CD14-positive monocyte (primary cell): ENCODE results near the gene CAMK1D. TPM values are rescaled to one million over a fixed set of nuclear protein-coding genes. Genes with fewer than 3 reads are reported as not detected.
A peak's percentile ranks its signal among the peaks of the same experiment; 100 is the strongest.

Source experiments
- DNase-seq, 3 donors: peaks; one replicate each; pipeline ENCODE4 v3.0.0-alpha.2; 2011 to 2022
- H2AFZ ChIP-seq: 2 replicates; pipeline ENCODE4 v1.6.0; 2012; ENCODE audit warnings: mild to moderate bottlenecking, low read depth, low read length, inconsistent platforms; ENCODE audit not compliant: insufficient read depth, poor library complexity, severe bottlenecking
- H3K27ac ChIP-seq, 2 donors: 1 replicate in 1 of 2; 2 replicates in 1 of 2; pipeline ENCODE4 v1.5.1; 2012 to 2013; ENCODE audit warnings: low read length in 2 of 2, control low read depth in 1 of 2, inconsistent platforms in 1 of 2, low read depth in 1 of 2, mild to moderate bottlenecking in 1 of 2
- H3K27me3 ChIP-seq, 2 donors: one replicate each; pipeline versions ENCODE4 v1.6.0 to v1.6.1; 2011 to 2013; ENCODE audit warnings: low read length in 2 of 2; ENCODE audit not compliant: control insufficient read depth in 2 of 2, insufficient read depth in 2 of 2
- H3K36me3 ChIP-seq, 2 donors: replicated peaks in 1 of 2; 1 replicate in 1 of 2; 2 replicates in 1 of 2; pipeline versions ENCODE4 v1.5.1 to v1.6.1; 2012 to 2013; ENCODE audit warnings: low read length in 2 of 2, control low read depth in 1 of 2, inconsistent platforms in 1 of 2, mild to moderate bottlenecking in 1 of 2; ENCODE audit not compliant: insufficient read depth in 2 of 2, control insufficient read depth in 1 of 2
- H3K4me1 ChIP-seq, 2 donors: 1 replicate in 1 of 2; 2 replicates in 1 of 2; pipeline versions ENCODE4 v1.5.1 to v1.6.1; 2012 to 2013; ENCODE audit warnings: low read length in 2 of 2, control low read depth in 1 of 2, inconsistent platforms in 1 of 2, mild to moderate bottlenecking in 1 of 2, moderate library complexity in 1 of 2; ENCODE audit not compliant: insufficient read depth in 2 of 2, control insufficient read depth in 1 of 2
- H3K4me2 ChIP-seq: replicated peaks from 2 replicates; pipeline ENCODE3; 2012; ENCODE audit warnings: low read length, moderate library complexity, mild to moderate bottlenecking; ENCODE audit not compliant: poor library complexity, severe bottlenecking; ENCODE audit errors: extremely low read depth
- H3K4me3 ChIP-seq, 3 experiments: fragments of 200-600 bp in 1 of 3; sonication (generic) in 1 of 3; replicated peaks in 1 of 3; 1 replicate in 2 of 3; 2 replicates in 1 of 3; pipeline ENCODE4 v1.5.1; 2011 to 2013; ENCODE audit warnings: low read length in 3 of 3, mild to moderate bottlenecking in 3 of 3, control low read depth in 2 of 3, low read depth in 2 of 3, inconsistent platforms in 1 of 3, moderate library complexity in 1 of 3
- H3K79me2 ChIP-seq: 2 replicates; pipeline ENCODE4 v1.6.0; 2012; ENCODE audit warnings: mild to moderate bottlenecking, control low read depth, inconsistent platforms, low read length, moderate library complexity; ENCODE audit not compliant: insufficient read depth
- H3K9ac ChIP-seq: 2 replicates; pipeline ENCODE4 v1.6.0; 2017; ENCODE audit warnings: low read length, mild to moderate bottlenecking; ENCODE audit not compliant: insufficient read depth, poor library complexity, severe bottlenecking
- H3K9me3 ChIP-seq, 2 donors: replicated peaks in 1 of 2; 1 replicate in 1 of 2; 2 replicates in 1 of 2; pipeline versions ENCODE4 v1.5.1 to v1.6.1; 2012 to 2013; ENCODE audit warnings: low read length in 2 of 2, control low read depth in 1 of 2; ENCODE audit not compliant: control insufficient read depth in 1 of 2, insufficient read depth in 1 of 2
- H4K20me1 ChIP-seq: 2 replicates; pipeline ENCODE4 v1.6.0; 2012; ENCODE audit warnings: mild to moderate bottlenecking, low read length, control low read depth, moderate library complexity; ENCODE audit not compliant: insufficient read depth
- H3K27ac Mint-ChIP-seq, 7 donors: one replicate each; pipeline ENCODE4 v1.8.0; 2020; ENCODE audit warnings: mild to moderate bottlenecking in 7 of 7, mixed read lengths in 7 of 7, moderate library complexity in 6 of 7, inconsistent platforms in 2 of 7
- H3K27me3 Mint-ChIP-seq, 3 donors: one replicate each; pipeline ENCODE4 v1.8.0; 2021 to 2022; ENCODE audit warnings: low read depth in 3 of 3, mild to moderate bottlenecking in 3 of 3, mixed read lengths in 3 of 3, moderate library complexity in 3 of 3, inconsistent platforms in 1 of 3
- H3K36me3 Mint-ChIP-seq, 2 donors: one replicate each; pipeline ENCODE4 v1.8.0; 2020; ENCODE audit warnings: mixed read lengths in 2 of 2, inconsistent platforms in 1 of 2, mild to moderate bottlenecking in 1 of 2
- H3K4me1 Mint-ChIP-seq: one replicate; pipeline ENCODE4 v1.8.0; 2020; ENCODE audit warnings: mild to moderate bottlenecking, mixed read lengths
- H3K4me3 Mint-ChIP-seq, 2 donors: one replicate each; pipeline ENCODE4 v1.8.0; 2020; ENCODE audit warnings: mild to moderate bottlenecking in 2 of 2, mixed read lengths in 2 of 2, moderate library complexity in 1 of 2
- H3K9me3 Mint-ChIP-seq, 7 donors: one replicate each; pipeline ENCODE4 v1.8.0; 2020 to 2022; ENCODE audit warnings: mixed read lengths in 7 of 7, mild to moderate bottlenecking in 6 of 7, moderate library complexity in 6 of 7, inconsistent platforms in 2 of 7
- WGBS: methylation state at CpG from one replicate; pipeline ENCODE4 v1.1.5; 2013; ENCODE audit warnings: missing lambda C conversion rate; ENCODE audit not compliant: insufficient coverage; 5-methylcytosine and 5-hydroxymethylcytosine counted together
- intact Hi-C, 2 donors: fragments of 100-400 bp; cut with micrococcal nuclease; formaldehyde crosslinking; loops; one replicate each; pipeline versions ENCODE4 v1.15.0 to v1.15.1; 2023
- polyA plus RNA-seq, 3 donors: library from polyadenylated mRNA; depleted of rRNA in 1 of 3; unstranded in 2 of 3; stranded (reverse) in 1 of 3; fragments of 300-500 nt in 2 of 3; fragments of >200 nt in 1 of 3; fragmentation: Illumina TruSeq in 2 of 3; gene quantifications; 1 replicate in 2 of 3; 2 replicates in 1 of 3; pipeline ENCODE4 v1.2.3, GENCODE V29; 2012 to 2021
- TF ChIP-seq, protein P1 (sequence below): fragments of 200-600 bp; IDR thresholded peaks from one replicate; pipeline ENCODE4 v1.8.0; 2022; ENCODE audit warnings: antibody characterized with exemption, mild to moderate bottlenecking

The CAMK1D gene
- polyA plus RNA-seq, 3 donors: 6.7 to 11.8 (median 7.1) TPM

- peaks cover 13 to 16% of the 10 kb centered on the region in 2 donors for H3K4me1 ChIP-seq
- peaks cover 69% of the 10 kb centered on the region for H4K20me1 ChIP-seq
- intact Hi-C loops: no loop called here
- H3K27ac Mint-ChIP-seq: no peak overlapping the region
- H3K27me3 ChIP-seq: peaks cover 6 to 8% of the 10 kb centered on the region in 2 donors
- TF ChIP-seq, protein P1, sequence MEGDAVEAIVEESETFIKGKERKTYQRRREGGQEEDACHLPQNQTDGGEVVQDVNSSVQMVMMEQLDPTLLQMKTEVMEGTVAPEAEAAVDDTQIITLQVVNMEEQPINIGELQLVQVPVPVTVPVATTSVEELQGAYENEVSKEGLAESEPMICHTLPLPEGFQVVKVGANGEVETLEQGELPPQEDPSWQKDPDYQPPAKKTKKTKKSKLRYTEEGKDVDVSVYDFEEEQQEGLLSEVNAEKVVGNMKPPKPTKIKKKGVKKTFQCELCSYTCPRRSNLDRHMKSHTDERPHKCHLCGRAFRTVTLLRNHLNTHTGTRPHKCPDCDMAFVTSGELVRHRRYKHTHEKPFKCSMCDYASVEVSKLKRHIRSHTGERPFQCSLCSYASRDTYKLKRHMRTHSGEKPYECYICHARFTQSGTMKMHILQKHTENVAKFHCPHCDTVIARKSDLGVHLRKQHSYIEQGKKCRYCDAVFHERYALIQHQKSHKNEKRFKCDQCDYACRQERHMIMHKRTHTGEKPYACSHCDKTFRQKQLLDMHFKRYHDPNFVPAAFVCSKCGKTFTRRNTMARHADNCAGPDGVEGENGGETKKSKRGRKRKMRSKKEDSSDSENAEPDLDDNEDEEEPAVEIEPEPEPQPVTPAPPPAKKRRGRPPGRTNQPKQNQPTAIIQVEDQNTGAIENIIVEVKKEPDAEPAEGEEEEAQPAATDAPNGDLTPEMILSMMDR: no peak
- H3K36me3 ChIP-seq: no peaks in the 10 kb centered on the region
- no peak overlapping the region for H3K4me3 Mint-ChIP-seq
- no peak overlapping the region for H3K4me3 ChIP-seq
- no peak overlapping the region for H3K4me2 ChIP-seq
- H3K9ac ChIP-seq: no peak overlapping the region
- no CpG with 5 or more reads among the region's 4 CpGs for WGBS
- peaks cover 0 to 2% (median 0%) of the 10 kb centered on the region in 7 donors for H3K9me3 Mint-ChIP-seq
- no peak overlapping the region for H2AFZ ChIP-seq
- H3K36me3 Mint-ChIP-seq: no peaks in the 10 kb centered on the region
- no peak for DNase-seq
- H3K9me3 ChIP-seq: no peaks in the 10 kb centered on the region
- H3K27me3 Mint-ChIP-seq: peaks cover 19 to 33% (median 28%) of the 10 kb centered on the region in 3 donors
- peaks cover 12% of the 10 kb centered on the region for H3K4me1 Mint-ChIP-seq
- H3K79me2 ChIP-seq: no peaks in the 10 kb centered on the region
- H3K27ac ChIP-seq: no peak overlapping the region
These were observed 96.5 kb downstream of the CAMK1D start for GRCh38 chr10:12445701-12446334.

GRCh38 chr10:12448340-12448728, 99.0 kb downstream of the CAMK1D start:
- Mint-ChIP-seq H3K4me1 (peaks cover 12% of the 10 kb centered on the region), H3K36me3 (no peaks in the 10 kb centered on the region), H3K9me3 (peaks cover 0 to 2% (median 0%) of the 10 kb centered on the region in 7 donors), H3K27ac (peak overlapping the region; percentile 46 to 88 (median 85)), H3K27me3 (peaks cover 24 to 46% (median 29%) of the 10 kb centered on the region in 3 donors), H3K4me3 (peak overlapping the region; percentile 20 to 59)
- no CpG with 5 or more reads among the region's 3 CpGs for WGBS
- Histone ChIP-seq H4K20me1 (peaks cover 71% of the 10 kb centered on the region), H3K9ac (no peak overlapping the region), H3K4me2 (peak overlapping the region; percentile 37), H3K27ac (peak overlapping the region in 1 of 2 donors; percentile 45), H3K4me1 (peaks cover 13 to 16% of the 10 kb centered on the region in 2 donors), H3K79me2 (no peaks in the 10 kb centered on the region), H3K9me3 (no peaks in the 10 kb centered on the region), H3K4me3 (peak overlapping the region in 2 of 3 experiments; percentile 20 to 36), H2AFZ (no peak overlapping the region), H3K27me3 (peaks cover 6 to 15% of the 10 kb centered on the region in 2 donors), H3K36me3 (no peaks in the 10 kb centered on the region)
- intact Hi-C loops: no loop called here
- TF ChIP-seq, protein P1: no peak
- peak in 1 of 3 donors; percentile 14 for DNase-seq
